NCI-H446 treated with DMSO at 0.1 percent for 48 hours (cell line): ENCODE results near the gene FNDC5.

Source experiments
- DNase-seq: peaks from one replicate; lab custom pipeline; 2025; lab: John Stamatoyannopoulos, UW

FNDC5 gene

DNA sequence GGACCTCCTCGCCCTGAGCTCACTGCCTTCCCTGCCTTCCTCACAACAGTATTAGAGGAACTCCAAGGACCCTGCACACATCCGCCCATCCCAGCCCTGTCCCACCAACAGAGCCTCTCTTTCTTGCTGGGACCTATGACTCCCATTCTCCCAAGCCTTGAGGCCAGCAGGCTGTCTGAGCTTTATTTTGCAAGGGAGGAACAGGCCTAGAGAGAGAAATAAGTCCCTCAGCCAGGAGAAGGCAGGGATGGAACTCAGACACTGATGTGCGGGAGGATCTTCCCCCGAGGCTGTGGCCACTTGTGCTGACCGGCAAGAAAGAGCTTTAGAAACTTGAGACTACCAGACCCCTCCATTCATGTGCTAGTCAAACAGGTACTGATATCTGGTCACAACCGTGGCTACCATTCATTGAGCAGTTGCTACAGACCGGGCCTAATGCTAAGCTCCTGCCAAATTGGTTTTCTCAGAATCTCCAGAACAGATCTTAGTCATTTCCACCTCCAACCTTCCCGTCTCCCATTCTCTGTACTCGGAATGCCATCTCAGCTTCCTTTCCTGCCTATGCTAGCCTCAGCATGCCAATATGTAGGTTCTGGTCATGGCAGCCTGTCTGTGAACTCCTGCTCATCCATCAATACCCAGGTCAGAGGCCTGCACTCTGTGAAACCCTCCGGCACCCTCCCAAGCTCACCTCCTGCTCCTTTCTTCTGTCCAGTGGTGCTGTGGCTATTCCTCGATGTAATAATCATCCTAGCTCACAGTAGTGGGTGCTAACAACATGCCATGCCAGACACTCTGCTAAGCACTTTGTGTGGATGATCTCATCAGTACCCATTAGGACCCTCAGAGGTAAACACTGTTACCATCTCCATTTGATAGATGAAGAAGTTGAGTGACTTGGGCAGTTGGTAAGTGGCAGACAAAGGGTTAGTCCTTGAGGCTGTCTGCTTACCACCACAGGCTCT lies 26.7 kb upstream of the FNDC5 start:
- no peak for DNase-seq

DNA sequence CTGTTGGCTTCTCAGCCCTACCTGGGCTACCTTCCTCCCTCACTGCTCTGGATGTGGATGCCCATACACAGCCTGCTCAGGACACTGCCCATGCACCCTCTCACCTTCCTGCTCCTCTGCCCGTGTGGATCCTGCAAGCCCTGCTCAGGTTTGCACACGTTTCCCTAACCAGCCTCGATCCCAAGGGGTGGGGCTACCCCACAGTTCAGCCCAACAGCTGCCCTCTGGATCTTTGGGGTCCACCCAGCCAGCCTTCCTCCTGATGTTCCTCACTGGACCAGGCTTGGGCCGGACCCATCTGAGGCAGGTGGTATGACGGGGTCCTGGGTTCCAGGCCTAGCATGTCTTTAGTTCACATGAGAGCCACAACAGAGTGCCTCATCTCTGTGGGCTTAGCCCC lies 25.7 kb upstream of the FNDC5 start:
- DNase-seq, result no peak

DNA sequence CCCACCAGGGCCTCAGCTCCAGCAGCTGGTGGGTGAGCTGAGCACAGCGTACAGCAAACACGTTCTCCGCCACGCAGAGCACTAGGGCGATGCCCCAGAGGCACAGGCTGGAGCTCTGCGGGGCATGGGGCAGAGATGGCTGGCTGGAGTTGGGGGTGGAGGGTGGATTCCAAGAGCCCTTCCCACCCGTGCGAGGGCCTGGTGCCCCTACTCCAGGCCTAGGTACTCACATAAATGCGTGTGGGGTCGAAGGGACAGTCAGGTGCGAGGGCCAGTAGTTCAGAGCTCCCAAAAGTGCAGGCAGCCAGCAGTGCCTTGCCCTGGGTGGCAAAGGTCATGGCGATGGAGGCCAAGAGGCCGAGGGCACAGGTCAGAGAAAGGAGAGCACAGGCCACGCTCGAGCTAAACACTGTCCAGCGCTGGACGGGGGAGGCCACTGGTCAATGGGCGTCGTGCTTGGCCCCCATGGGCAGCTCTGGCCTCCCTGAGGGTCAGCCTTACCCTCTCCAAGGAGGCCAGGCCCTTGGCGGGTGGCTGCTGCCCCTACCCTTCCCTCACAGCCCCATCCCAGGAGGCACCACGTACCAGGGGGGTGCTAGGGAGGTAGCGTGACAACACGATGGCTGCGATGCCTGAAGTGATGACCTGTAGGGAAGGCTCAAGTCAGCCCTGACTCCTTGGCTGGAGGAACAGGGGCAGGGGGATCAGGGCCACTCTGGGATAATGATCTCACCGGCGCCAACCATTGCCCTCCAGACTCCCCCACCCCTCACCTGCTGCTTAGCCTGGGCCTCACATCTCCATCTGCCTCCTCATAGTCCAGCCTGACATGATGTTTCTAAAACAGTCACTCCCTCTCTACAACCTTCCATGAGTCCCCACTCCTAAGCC lies 24.9 kb upstream of the FNDC5 start:
- DNase-seq, result no peak

DNA sequence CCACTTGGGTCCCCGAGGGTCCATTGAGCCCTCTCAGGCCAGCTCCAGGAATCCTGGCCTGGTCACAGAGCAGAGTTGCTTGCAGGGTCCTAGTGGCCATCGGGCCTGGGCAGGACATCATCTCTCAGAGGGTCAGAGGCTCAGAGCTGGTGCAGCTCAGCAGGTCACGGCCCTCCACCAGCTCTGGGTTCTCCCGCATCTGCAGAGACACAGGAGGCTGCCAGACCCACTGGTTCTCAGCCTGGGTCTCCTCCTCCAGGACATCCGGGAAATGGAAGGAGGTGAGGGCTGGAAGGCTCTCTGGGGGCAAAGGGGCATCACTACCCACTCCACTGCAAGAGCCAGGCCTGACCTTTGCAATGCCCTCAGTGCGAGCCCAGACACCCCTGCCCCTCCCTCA lies 24.0 kb upstream of the FNDC5 start:
- DNase-seq, result no peak

GRCh38 chr1:32894019-32894600 lies 23.4 kb upstream of the FNDC5 start:
- DNase-seq, result no peak

DNA sequence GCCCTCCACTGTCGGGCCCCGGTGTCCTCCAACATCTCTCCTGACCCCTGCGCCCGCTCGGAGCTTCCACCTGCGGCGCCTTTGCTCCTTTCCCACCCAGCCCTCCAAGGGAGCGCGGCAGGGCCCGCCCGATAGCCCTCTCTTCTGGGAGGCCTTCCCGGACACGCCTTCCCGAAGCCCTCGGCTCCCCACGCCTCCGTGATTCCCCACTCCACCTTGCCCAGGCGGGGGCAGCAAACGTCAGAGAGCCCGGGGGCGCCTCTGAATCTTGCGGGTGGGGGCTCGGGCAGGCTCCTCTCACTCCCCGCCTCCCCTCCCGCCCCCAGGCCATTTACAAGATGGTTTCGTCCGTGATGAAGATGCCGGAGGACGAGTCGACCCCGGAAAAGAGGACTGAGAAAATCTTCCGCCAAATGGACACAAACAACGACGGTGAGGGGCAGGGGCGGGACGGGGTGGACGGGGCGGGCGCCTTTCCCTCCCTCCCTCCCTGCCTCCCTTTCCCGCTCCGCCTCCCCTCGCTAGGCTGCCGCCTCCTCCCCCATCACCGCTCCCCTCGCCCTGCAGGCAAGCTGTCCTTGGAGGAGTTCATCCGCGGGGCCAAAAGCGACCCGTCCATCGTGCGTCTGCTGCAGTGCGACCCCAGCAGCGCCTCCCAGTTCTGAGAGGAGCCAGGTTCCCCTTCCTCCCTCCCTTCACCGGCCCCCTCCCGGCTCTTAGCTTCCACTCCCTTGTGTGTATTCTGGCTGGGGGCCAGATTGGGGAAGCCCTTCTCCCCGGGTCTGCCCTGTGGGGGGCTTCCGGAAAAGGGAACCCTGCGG lies 22.7 kb upstream of the FNDC5 start:
- DNase-seq, result no peak

GRCh38 chr1:32892368-32893197 lies 21.9 kb upstream of the FNDC5 start:
- no peak for DNase-seq

- no peak for DNase-seq
These were observed 20.9 kb upstream of the FNDC5 start for GRCh38 chr1:32891630-32892029.

DNA sequence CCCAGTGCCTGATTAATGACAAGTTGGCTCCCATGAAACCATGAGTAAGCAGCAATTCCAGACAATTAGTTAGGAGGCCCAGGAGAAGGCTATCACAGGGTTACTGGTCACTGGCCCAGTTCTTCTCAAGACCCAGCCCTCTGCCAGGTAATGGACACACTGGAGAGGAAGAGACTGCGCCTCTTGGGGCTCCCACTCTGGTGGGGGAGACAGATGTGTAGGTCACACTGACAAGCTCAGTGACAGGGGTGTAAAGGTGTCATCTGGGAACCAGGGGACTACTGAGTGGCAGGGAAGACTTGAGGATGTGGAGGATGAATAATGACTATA lies 20.5 kb upstream of the FNDC5 start:
- no peak for DNase-seq

DNA sequence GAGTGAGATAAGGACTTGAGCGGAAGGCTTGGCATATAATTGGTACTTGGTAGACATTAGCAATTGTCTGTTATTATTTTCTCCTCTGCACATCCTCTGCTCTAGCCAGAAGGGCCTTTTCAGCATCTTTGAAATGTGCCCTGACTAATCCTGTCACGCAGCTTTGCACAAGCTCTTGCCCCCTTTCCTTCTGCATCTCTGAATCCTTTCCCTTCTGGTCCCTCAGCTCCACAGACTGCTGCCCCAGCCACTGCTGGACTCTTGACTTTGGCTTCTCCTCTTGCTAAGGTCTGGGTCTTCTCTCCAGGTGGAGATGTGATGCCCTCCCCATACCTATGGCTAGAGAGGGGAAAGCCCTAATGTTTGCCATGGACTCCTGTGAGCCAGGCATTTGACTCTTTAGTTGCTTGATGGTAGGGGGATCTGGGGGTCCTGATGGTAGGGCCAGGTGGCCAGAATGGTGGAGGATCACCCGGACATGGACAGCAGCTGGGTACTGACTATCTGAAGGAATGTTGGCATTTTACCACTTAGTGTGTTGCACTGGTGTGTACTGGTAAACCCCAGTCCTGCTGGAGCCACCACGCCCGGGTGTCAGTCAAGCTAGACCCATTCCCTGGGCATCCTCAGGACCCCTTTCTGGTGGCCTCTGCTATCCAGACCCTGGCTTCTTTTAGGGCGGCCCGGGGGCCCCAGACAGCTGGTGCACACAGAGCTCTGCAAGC lies 20.0 kb upstream of the FNDC5 start:
- DNase-seq, result no peak

- DNase-seq, result no peak
These were observed 19.1 kb upstream of the FNDC5 start for GRCh38 chr1:32889731-32890278.

DNA sequence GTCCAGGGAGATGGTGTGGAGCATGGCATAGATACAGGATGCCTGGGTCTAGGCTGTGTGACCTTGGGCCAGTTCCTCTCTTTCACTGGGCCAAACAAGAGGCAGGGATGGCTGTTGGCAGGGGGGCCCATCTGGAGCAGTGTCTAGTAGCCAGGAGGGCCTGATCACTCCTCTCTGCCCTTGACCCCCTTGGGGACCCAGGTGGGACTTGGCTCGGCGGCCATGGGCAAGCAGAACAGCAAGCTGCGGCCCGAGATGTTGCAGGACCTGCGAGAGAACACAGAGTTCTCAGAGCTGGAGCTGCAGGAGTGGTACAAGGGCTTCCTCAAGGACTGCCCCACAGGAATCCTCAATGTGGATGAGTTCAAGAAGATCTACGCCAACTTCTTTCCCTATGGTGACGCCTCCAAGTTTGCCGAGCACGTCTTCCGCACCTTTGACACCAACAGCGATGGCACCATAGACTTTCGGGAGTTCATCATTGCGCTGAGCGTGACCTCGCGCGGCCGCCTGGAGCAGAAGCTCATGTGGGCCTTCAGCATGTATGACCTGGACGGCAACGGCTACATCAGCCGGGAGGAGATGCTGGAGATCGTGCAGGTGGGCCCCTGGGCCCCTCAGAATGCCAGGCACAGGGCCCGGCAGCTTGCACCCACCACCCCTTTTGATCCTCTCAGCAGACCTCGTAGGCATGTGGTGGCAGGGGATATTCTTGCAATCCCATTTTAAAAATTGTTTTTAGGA lies 18.1 kb upstream of the FNDC5 start:
- DNase-seq, result no peak

GRCh38 chr1:32888134-32888533 lies 17.4 kb upstream of the FNDC5 start:
- DNase-seq, result no peak

- DNase-seq, result no peak
These were observed 16.9 kb upstream of the FNDC5 start for GRCh38 chr1:32887623-32888022.

GRCh38 chr1:32886828-32887414 lies 16.2 kb upstream of the FNDC5 start:
- no peak for DNase-seq

GRCh38 chr1:32886004-32886827 lies 15.5 kb upstream of the FNDC5 start, which contains the start of gene HPCA:
TSS of gene HPCA (plus strand) at chr1:32886491. CDS start at chr1:32888899, 2,408 bp downstream.
- DNase-seq, result no peak

DNA sequence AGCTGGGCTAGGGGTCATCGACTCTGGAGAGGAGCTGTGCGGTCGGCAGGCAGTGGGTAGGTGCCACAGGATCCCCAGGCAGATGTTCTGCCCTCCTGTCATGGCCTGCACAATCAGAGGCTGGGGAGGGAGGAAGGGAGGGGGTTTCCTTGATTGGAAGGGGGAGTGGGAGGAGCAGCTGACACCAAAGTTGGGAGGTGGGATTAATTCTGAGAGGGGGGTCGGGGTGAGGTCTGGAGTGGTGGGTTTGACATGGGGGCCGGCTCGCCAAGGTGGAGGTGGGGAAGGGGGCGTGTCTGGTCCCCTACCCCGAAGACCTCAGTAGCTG lies 14.9 kb upstream of the FNDC5 start:
- no peak for DNase-seq

GRCh38 chr1:32884726-32885125 lies 14.0 kb upstream of the FNDC5 start:
- no peak for DNase-seq
